K562 (cell line): ENCODE data around the gene MAMDC2.

Experiments
- FIP1L1 ChIP-seq: fragments of 200-400 bp; formaldehyde crosslinking; IDR thresholded peaks from 2 replicates; pipeline ENCODE4 v1.6.1; 2018; ENCODE audit warnings: mild to moderate bottlenecking, low read depth, low read length; ENCODE audit not compliant: poor library complexity, severe bottlenecking
- FOXA1 ChIP-seq: fragments of 450-650 bp; IDR thresholded peaks from 2 replicates; pipeline ENCODE4 v1.6.1; 2016; ENCODE audit warnings: mild to moderate bottlenecking, borderline replicate concordance
- POLR2A ChIP-seq: fragments of 450-650 bp; conservative IDR thresholded peaks from 2 replicates; pipeline ENCODE4 v1.6.1; 2016
- SIN3A ChIP-seq, 2 experiments: fragments of 150-350 bp in 1 of 2; IDR thresholded peaks; 2 replicates each; pipeline ENCODE4 v1.6.1; 2011 to 2016; ENCODE audit warnings: borderline replicate concordance in 2 of 2, low read depth in 2 of 2, low read length in 2 of 2, mild to moderate bottlenecking in 2 of 2, moderate library complexity in 2 of 2; ENCODE audit not compliant: control insufficient read depth in 1 of 2
- TARDBP ChIP-seq: fragments of 450-650 bp; IDR thresholded peaks from 2 replicates; pipeline ENCODE4 v1.6.1; 2016
- TFE3 ChIP-seq: fragments of 450-650 bp; formaldehyde crosslinking; IDR thresholded peaks from 2 replicates; pipeline ENCODE4 v1.4.0; 2020; ENCODE audit warnings: mild to moderate bottlenecking, mixed read lengths
- TF ChIP-seq, protein P1 (sequence below), 3 experiments: IDR thresholded peaks in 2 of 3; conservative IDR thresholded peaks in 1 of 3; 2 replicates each; pipeline ENCODE4 v1.5.1; 2011 to 2012; ENCODE audit warnings: low read length in 3 of 3, mild to moderate bottlenecking in 3 of 3, control low read depth in 2 of 3, improper control_type of control experiment in 1 of 3, inconsistent platforms in 1 of 3, low read depth in 1 of 3, mixed read lengths in 1 of 3, moderate library complexity in 1 of 3; ENCODE audit not compliant: insufficient read depth in 2 of 3
- TF ChIP-seq, protein P2 (sequence below): fragments of 450-650 bp; formaldehyde crosslinking; IDR thresholded peaks from 2 replicates; pipeline ENCODE4 v1.4.0; 2022; ENCODE audit warnings: missing genetic modification characterization

GRCh38 chr9:70034271-70034711, 9.4 kb upstream of the MAMDC2 start:
- no peak for TF ChIP-seq POLR2A
- TF ChIP-seq, protein P1, sequence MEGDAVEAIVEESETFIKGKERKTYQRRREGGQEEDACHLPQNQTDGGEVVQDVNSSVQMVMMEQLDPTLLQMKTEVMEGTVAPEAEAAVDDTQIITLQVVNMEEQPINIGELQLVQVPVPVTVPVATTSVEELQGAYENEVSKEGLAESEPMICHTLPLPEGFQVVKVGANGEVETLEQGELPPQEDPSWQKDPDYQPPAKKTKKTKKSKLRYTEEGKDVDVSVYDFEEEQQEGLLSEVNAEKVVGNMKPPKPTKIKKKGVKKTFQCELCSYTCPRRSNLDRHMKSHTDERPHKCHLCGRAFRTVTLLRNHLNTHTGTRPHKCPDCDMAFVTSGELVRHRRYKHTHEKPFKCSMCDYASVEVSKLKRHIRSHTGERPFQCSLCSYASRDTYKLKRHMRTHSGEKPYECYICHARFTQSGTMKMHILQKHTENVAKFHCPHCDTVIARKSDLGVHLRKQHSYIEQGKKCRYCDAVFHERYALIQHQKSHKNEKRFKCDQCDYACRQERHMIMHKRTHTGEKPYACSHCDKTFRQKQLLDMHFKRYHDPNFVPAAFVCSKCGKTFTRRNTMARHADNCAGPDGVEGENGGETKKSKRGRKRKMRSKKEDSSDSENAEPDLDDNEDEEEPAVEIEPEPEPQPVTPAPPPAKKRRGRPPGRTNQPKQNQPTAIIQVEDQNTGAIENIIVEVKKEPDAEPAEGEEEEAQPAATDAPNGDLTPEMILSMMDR (IDR thresholded peaks at IDR 0.05 in 2 of 3, conservative IDR thresholded peaks at IDR 0.05 in 1 of 3; ENCODE audit: insufficient read depth in 2 of 3, low read depth in 1 of 3, low read length in 3 of 3) = no peak
- TF ChIP-seq FOXA1 = no peak
- TF ChIP-seq, protein P2, sequence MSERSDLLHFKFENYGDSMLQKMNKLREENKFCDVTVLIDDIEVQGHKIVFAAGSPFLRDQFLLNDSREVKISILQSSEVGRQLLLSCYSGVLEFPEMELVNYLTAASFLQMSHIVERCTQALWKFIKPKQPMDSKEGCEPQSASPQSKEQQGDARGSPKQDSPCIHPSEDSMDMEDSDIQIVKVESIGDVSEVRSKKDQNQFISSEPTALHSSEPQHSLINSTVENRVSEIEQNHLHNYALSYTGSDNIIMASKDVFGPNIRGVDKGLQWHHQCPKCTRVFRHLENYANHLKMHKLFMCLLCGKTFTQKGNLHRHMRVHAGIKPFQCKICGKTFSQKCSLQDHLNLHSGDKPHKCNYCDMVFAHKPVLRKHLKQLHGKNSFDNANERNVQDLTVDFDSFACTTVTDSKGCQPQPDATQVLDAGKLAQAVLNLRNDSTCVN (CRISPR knock-in tag) = no peak
- TF ChIP-seq TFE3 = no peak
- no peak for TF ChIP-seq SIN3A (IDR thresholded peaks at IDR 0.05; ENCODE audit: borderline replicate concordance in 2 of 2, control insufficient read depth in 1 of 2, low read depth in 2 of 2, low read length in 2 of 2)
- no peak for TF ChIP-seq TARDBP
- TF ChIP-seq FIP1L1 = no peak
